Neural progenitor cell (in vitro differentiated cells): ENCODE data around the gene PCARE.

Experiments
- CTCF ChIP-seq: fragments of 200-600 bp; sonication (generic); IDR thresholded peaks from 2 replicates; pipeline ENCODE4 v1.5.1; 2017; ENCODE audit warnings: antibody characterized with exemption, mild to moderate bottlenecking
- EZH2 ChIP-seq: fragments of 200-600 bp; sonication (generic); IDR thresholded peaks from 2 replicates; pipeline ENCODE4 v1.6.1; 2017; ENCODE audit warnings: antibody characterized with exemption, mild to moderate bottlenecking, moderate library complexity
- EZH2phosphoT487 ChIP-seq: fragments of 200-600 bp; sonication (generic); IDR thresholded peaks from 2 replicates; pipeline ENCODE4 v1.6.1; 2017; ENCODE audit warnings: antibody characterized with exemption

GRCh38 chr2:29112379-29112778 is 38.1 kb upstream of the PCARE start:
- TF ChIP-seq CTCF (no peak), EZH2 (no peak), EZH2phosphoT487 (no peak)
